DMS53 (cell line): ENCODE results near the gene ITIH4.

Experiments used
- DNase-seq: peaks from one replicate; lab custom pipeline; 2025; lab: John Stamatoyannopoulos, UW

The ITIH4 gene

GRCh38 chr3:52831500-52832301, 1.2 kb upstream of the ITIH4 start:
- DNase-seq = peak; percentile 77

- no peak for DNase-seq
These were observed 487 bp downstream of the ITIH4 start for GRCh38 chr3:52829906-52830463.

- no peak for DNase-seq
These were observed 990 bp downstream of the ITIH4 start for GRCh38 chr3:52829482-52829881.

- DNase-seq = peak; percentile 60
These were observed 2.6 kb downstream of the ITIH4 start for GRCh38 chr3:52827866-52828376.

GRCh38 chr3:52827441-52827840, 3.0 kb downstream of the ITIH4 start:
- DNase-seq = peak; percentile 42

- no peak for DNase-seq
These were observed 6.4 kb downstream of the ITIH4 start for GRCh38 chr3:52824037-52824436.

GRCh38 chr3:52822363-52822762, 8.1 kb downstream of the ITIH4 start:
- DNase-seq = no peak

- peak; percentile 42 for DNase-seq
These were observed 9.7 kb downstream of the ITIH4 start for GRCh38 chr3:52820736-52821135.

- DNase-seq = no peak
These were observed 10.5 kb downstream of the ITIH4 start for GRCh38 chr3:52819936-52820335.

- DNase-seq = no peak
These were observed 12.6 kb downstream of the ITIH4 start for GRCh38 chr3:52817860-52818259.

GRCh38 chr3:52817221-52817620, 13.3 kb downstream of the ITIH4 start:
- DNase-seq = no peak

- no peak for DNase-seq
These were observed 13.8 kb downstream of the ITIH4 start for GRCh38 chr3:52816654-52817053.

GRCh38 chr3:52816199-52816598, 14.3 kb downstream of the ITIH4 start:
- DNase-seq = no peak

- DNase-seq = no peak
These were observed 16.7 kb downstream of the ITIH4 start for GRCh38 chr3:52813810-52814209.

- DNase-seq = no peak
These were observed 18.9 kb downstream of the ITIH4 start for GRCh38 chr3:52811452-52812011.

- no peak for DNase-seq
These were observed 19.5 kb downstream of the ITIH4 start for GRCh38 chr3:52810923-52811322.

- DNase-seq = peak; percentile 55
These were observed 20.7 kb downstream of the ITIH4 start for GRCh38 chr3:52809662-52810377.

GRCh38 chr3:52809149-52809548, 21.3 kb downstream of the ITIH4 start:
- DNase-seq = no peak

- no peak for DNase-seq
These were observed 25.0 kb downstream of the ITIH4 start for GRCh38 chr3:52805270-52806039.

GRCh38 chr3:52801839-52802238, 28.6 kb downstream of the ITIH4 start:
- DNase-seq = no peak

GRCh38 chr3:52800079-52800478, 30.4 kb downstream of the ITIH4 start:
- no peak for DNase-seq

- peak; percentile 36 for DNase-seq
These were observed 31.4 kb downstream of the ITIH4 start for GRCh38 chr3:52798978-52799476.
